Ovary (tissue), 1 donor: ENCODE results near the gene TGFBI.

ENCODE experiments used
- EP300 ChIP-seq: sonication (generic); formaldehyde crosslinking; IDR thresholded peaks from one replicate; pipeline ENCODE4 v1.6.1; 2017; ENCODE audit warnings: antibody characterized with exemption
- POLR2A ChIP-seq: fragments of 450-650 bp; IDR thresholded peaks from one replicate; pipeline ENCODE4 v1.6.1; 2017; ENCODE audit warnings: antibody characterized with exemption, mild to moderate bottlenecking, moderate library complexity

DNA sequence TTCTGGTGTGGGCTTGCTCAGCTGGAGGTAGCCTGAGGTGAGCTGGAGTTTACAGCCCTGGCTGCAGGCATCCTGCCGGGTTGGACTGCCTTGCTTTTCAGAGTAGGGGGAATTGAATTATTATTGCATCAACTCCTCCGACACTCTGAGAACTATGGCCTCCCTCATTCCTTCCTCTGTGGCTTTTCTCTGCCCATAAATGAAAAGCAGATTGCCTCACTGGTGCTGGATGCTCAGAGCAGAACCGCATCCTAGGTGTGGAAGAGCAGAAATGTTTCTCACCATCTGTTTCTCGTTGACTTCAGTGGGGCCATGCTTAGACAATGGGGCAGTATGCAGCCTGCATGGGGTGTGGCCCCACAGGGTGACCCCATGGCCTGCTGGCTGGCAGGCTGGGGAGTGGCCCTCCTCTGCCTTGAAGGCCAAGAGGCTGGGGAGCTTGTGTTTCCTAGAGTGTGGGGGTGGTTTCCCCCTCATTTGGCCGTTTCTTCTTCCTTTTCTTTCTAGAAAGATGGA lies 27.3 kb upstream of the TGFBI start:
- no peak for TF ChIP-seq POLR2A
- TF ChIP-seq EP300, result no peak
